Keratinocyte (primary cell): Measurements from ENCODE around the gene COMT. TPM values are rescaled to one million over a fixed set of nuclear protein-coding genes. Genes with fewer than 3 reads are reported as not detected.

Experiments used
- DNase-seq: peaks from one replicate; pipeline ENCODE4 v3.0.0-alpha.2; 2011; ENCODE audit warnings: low read depth, missing footprints, low spot score
- FAIRE-seq: peaks from 2 replicates; lab custom pipeline; 2011; peaks lifted over from hg19 to GRCh38; lab: Jason Lieb, UNC
- H2AFZ ChIP-seq: 2 replicates; pipeline ENCODE4 v1.6.0; 2012; ENCODE audit warnings: low read length, control low read depth, inconsistent platforms; ENCODE audit not compliant: control insufficient read depth
- H3K27ac ChIP-seq: 2 replicates; pipeline ENCODE4 v1.5.1; 2011; ENCODE audit warnings: low read length; ENCODE audit not compliant: control insufficient read depth, insufficient read depth
- H3K27me3 ChIP-seq: 3 replicates; pipeline ENCODE4 v1.6.0; 2011; ENCODE audit warnings: low read length; ENCODE audit not compliant: control insufficient read depth, insufficient read depth; ENCODE audit errors: extremely low read depth
- H3K36me3 ChIP-seq, 2 experiments: 2 replicates in 1 of 2; 3 replicates in 1 of 2; pipeline ENCODE4 v1.5.1; 2011; ENCODE audit warnings: low read length in 2 of 2, mild to moderate bottlenecking in 1 of 2; ENCODE audit not compliant: control insufficient read depth in 2 of 2, insufficient read depth in 2 of 2; ENCODE audit errors: extremely low read depth in 1 of 2
- H3K4me1 ChIP-seq: 3 replicates; pipeline ENCODE4 v1.5.1; 2011; ENCODE audit warnings: low read length; ENCODE audit not compliant: control insufficient read depth, insufficient read depth; ENCODE audit errors: extremely low read depth
- H3K4me2 ChIP-seq: 3 replicates; pipeline ENCODE4 v1.6.0; 2011; ENCODE audit warnings: low read depth, low read length; ENCODE audit not compliant: control insufficient read depth, insufficient read depth; ENCODE audit errors: extremely low read depth
- H3K4me3 ChIP-seq, 3 experiments: fragments of 200-600 bp in 1 of 3; sonication (generic) in 1 of 3; 2 replicates in 2 of 3; 3 replicates in 1 of 3; pipeline ENCODE4 v1.5.1; 2011 to 2016; ENCODE audit warnings: low read length in 3 of 3, mild to moderate bottlenecking in 3 of 3, control low read depth in 2 of 3, inconsistent platforms in 1 of 3, low read depth in 1 of 3, mixed read lengths in 1 of 3, mixed run types in 1 of 3, moderate library complexity in 1 of 3; ENCODE audit not compliant: control insufficient read depth in 2 of 3, insufficient read depth in 2 of 3; ENCODE audit errors: extremely low read depth in 1 of 3
- H3K79me2 ChIP-seq: 2 replicates; pipeline ENCODE4 v1.6.0; 2012; ENCODE audit warnings: low read length; ENCODE audit not compliant: control insufficient read depth, insufficient read depth
- H3K9ac ChIP-seq: 3 replicates; pipeline ENCODE4 v1.6.0; 2011; ENCODE audit warnings: low read length; ENCODE audit not compliant: control insufficient read depth, insufficient read depth; ENCODE audit errors: extremely low read depth
- H3K9me1 ChIP-seq: 3 replicates; pipeline ENCODE4 v1.6.0; 2011; ENCODE audit warnings: low read length; ENCODE audit not compliant: control insufficient read depth, insufficient read depth; ENCODE audit errors: extremely low read depth
- H3K9me3 ChIP-seq: 2 replicates; pipeline ENCODE4 v1.5.1; 2012; ENCODE audit warnings: low read depth, low read length; ENCODE audit not compliant: control insufficient read depth
- H4K20me1 ChIP-seq: 3 replicates; pipeline ENCODE4 v1.6.0; 2011; ENCODE audit warnings: low read length; ENCODE audit not compliant: control insufficient read depth, insufficient read depth; ENCODE audit errors: extremely low read depth
- CTCF ChIP-seq, 3 experiments: IDR thresholded peaks in 1 of 3; conservative IDR thresholded peaks in 1 of 3; optimal IDR thresholded peaks in 1 of 3; 2 replicates in 2 of 3; 3 replicates in 1 of 3; pipeline versions ENCODE3 to v1.5.1; 2011; ENCODE audit warnings: low read length in 3 of 3, mild to moderate bottlenecking in 3 of 3, moderate library complexity in 2 of 3, control low read depth in 1 of 3, inconsistent platforms in 1 of 3; ENCODE audit not compliant: insufficient read depth in 2 of 3; ENCODE audit errors: extremely low read depth in 1 of 3
- EZH2 ChIP-seq: IDR thresholded peaks from one replicate; pipeline ENCODE4 v1.6.1; 2012; ENCODE audit warnings: inconsistent platforms, mild to moderate bottlenecking, low read length, moderate library complexity
- dilution Hi-C: fragments of 300-500 bp; cut with MboI; formaldehyde crosslinking; loops from one replicate; pipeline ENCODE4 v1.7.0; 2020; ENCODE audit warnings: low sequenced_read_pairs; ENCODE audit not compliant: extremely low pct_ligation_motif_present
- polyA plus RNA-seq, 5 experiments: library from polyadenylated mRNA; depleted of rRNA in 3 of 5; stranded (reverse) in 3 of 5; stranded (forward) in 1 of 5; unstranded in 1 of 5; fragments of >200 nt; gene quantifications; 1 replicate in 1 of 5; 2 replicates in 3 of 5; 3 replicates in 1 of 5; pipeline versions ENCODE4 v1.2.1 to v1.2.3, GENCODE V29; 2011 to 2012; ENCODE audit warnings: missing spikeins in 2 of 5, low read depth in 1 of 5, low replicate concordance in 1 of 5

COMT gene
- polyA plus RNA-seq, 1 donor (not counting 4 experiments of a cell fraction or from before 2014, with no cell fraction given) = 139 TPM

- Histone ChIP-seq H3K27me3 (no peaks in the 10 kb centered on the region), H3K4me3 (no peak overlapping the region), H3K4me2 (no peak overlapping the region), H3K79me2 (no peaks in the 10 kb centered on the region), H3K9me1 (peaks cover 3% of the 10 kb centered on the region), H3K9me3 (no peaks in the 10 kb centered on the region), H2AFZ (no peak overlapping the region), H3K27ac (no peak overlapping the region), H4K20me1 (peaks cover 4% of the 10 kb centered on the region), H3K4me1 (peaks cover 38% of the 10 kb centered on the region), H3K36me3 (peaks cover 0 to 5% of the 10 kb centered on the region in 2 experiments), H3K9ac (no peak overlapping the region)
- dilution Hi-C loops = no loop called here
- FAIRE-seq (no peak), DNase-seq (no peak)
- TF ChIP-seq CTCF (optimal IDR thresholded peaks at IDR 0.05 in 1 of 3, IDR thresholded peaks at IDR 0.05 in 1 of 3, conservative IDR thresholded peaks at IDR 0.05 in 1 of 3; ENCODE audit: extremely low read depth in 1 of 3, insufficient read depth in 2 of 3, low read length in 3 of 3) (no peak), EZH2 (no peak)
These were observed 38.3 kb downstream of the COMT start for GRCh38 chr22:19979712-19980493.

GRCh38 chr22:19980766-19981165 is 39.2 kb downstream of the COMT start:
- Histone ChIP-seq H3K4me2 (no peak overlapping the region), H3K36me3 (peaks cover 0 to 5% of the 10 kb centered on the region in 2 experiments), H2AFZ (no peak overlapping the region), H4K20me1 (no peaks in the 10 kb centered on the region), H3K79me2 (no peaks in the 10 kb centered on the region), H3K9me3 (no peaks in the 10 kb centered on the region), H3K4me3 (no peak overlapping the region), H3K27me3 (no peaks in the 10 kb centered on the region), H3K4me1 (peaks cover 35% of the 10 kb centered on the region), H3K27ac (no peak overlapping the region), H3K9me1 (peaks cover 4% of the 10 kb centered on the region), H3K9ac (no peak overlapping the region)
- TF ChIP-seq CTCF (optimal IDR thresholded peaks at IDR 0.05 in 1 of 3, IDR thresholded peaks at IDR 0.05 in 1 of 3, conservative IDR thresholded peaks at IDR 0.05 in 1 of 3; ENCODE audit: extremely low read depth in 1 of 3, insufficient read depth in 2 of 3, low read length in 3 of 3) = no peak
- no peak for TF ChIP-seq EZH2
- dilution Hi-C loops = no loop called here
- DNase-seq (no peak), FAIRE-seq (no peak)
